ENCODE data around the gene SCG3.

The SCG3 gene

GRCh38 chr15:51731549-51732267 is 50.4 kb downstream of the SCG3 start:
- DNase-seq: peak; percentile 93 to 95

GRCh38 chr15:51732646-51733045 is 51.3 kb downstream of the SCG3 start:
- no peak for DNase-seq

GRCh38 chr15:51735228-51736010 is 54.1 kb downstream of the SCG3 start:
- DNase-seq: peak in 1 of 2 donors; percentile 24

GRCh38 chr15:51736069-51736468 is 54.8 kb downstream of the SCG3 start:
- DNase-seq: peak in 1 of 2 donors; percentile 61

GRCh38 chr15:51736751-51737521 is 55.6 kb downstream of the SCG3 start:
- DNase-seq: no peak

GRCh38 chr15:51737522-51738305 is 56.4 kb downstream of the SCG3 start, which contains the start of gene LYSMD2:
TSS of gene LYSMD2 (minus strand) at chr15:51737655. CDS start at chr15:51737622, 33 bp downstream.
- peak in 1 of 2 donors; percentile 69 for DNase-seq

GRCh38 chr15:51738553-51738952 is 57.2 kb downstream of the SCG3 start:
- no peak for DNase-seq

- no peak for DNase-seq
These were observed 57.9 kb downstream of the SCG3 start for GRCh38 chr15:51739061-51739712.

GRCh38 chr15:51749307-51749706 is 68.0 kb downstream of the SCG3 start:
- no peak for DNase-seq

GRCh38 chr15:51750186-51750585 is 68.9 kb downstream of the SCG3 start:
- DNase-seq: no peak

GRCh38 chr15:51750792-51751696 is 69.7 kb downstream of the SCG3 start, which contains the start of gene TMOD2:
TSS of gene TMOD2 (plus strand) at chr15:51751597. CDS start at chr15:51766442, 14,845 bp downstream.
- DNase-seq: peak; percentile 48 to 55

GRCh38 chr15:51751697-51752683 is 70.7 kb downstream of the SCG3 start:
- DNase-seq: peak in 1 of 2 donors; percentile 31

- peak; percentile 64 to 66 for DNase-seq
These were observed 71.6 kb downstream of the SCG3 start for GRCh38 chr15:51752888-51753287.

GRCh38 chr15:51754267-51754666 is 73.0 kb downstream of the SCG3 start:
- no peak for DNase-seq

- peak in 1 of 2 donors; percentile 20 for DNase-seq
These were observed 74.5 kb downstream of the SCG3 start for GRCh38 chr15:51755790-51756189.

GRCh38 chr15:51756482-51756881 is 75.2 kb downstream of the SCG3 start:
- DNase-seq: peak; percentile 83 to 85

GRCh38 chr15:51757450-51757849 is 76.1 kb downstream of the SCG3 start:
- DNase-seq: no peak

GRCh38 chr15:51758645-51759044 is 77.3 kb downstream of the SCG3 start:
- DNase-seq: no peak

- peak in 1 of 2 donors; percentile 25 for DNase-seq
These were observed 78.3 kb downstream of the SCG3 start for GRCh38 chr15:51759557-51760070.

Data from inflammatory macrophage treated with lipopolysaccharide for 1 hour (primary cell).